DND-41 (cell line): ENCODE measurements around the gene SLC30A7.

ENCODE experiments used
- EZH2 ChIP-seq: IDR thresholded peaks from 3 replicates; pipeline ENCODE4 v1.6.1; 2012; ENCODE audit warnings: borderline replicate concordance, low read depth, mild to moderate bottlenecking, moderate library complexity, low read length, inconsistent platforms; ENCODE audit not compliant: severe bottlenecking
- TF ChIP-seq, protein P1 (sequence below): IDR thresholded peaks from 2 replicates; pipeline ENCODE4 v1.5.1; 2012; ENCODE audit warnings: borderline replicate concordance, low read length, moderate library complexity, mild to moderate bottlenecking; ENCODE audit not compliant: poor library complexity, severe bottlenecking; ENCODE audit errors: extremely low read depth

DNA sequence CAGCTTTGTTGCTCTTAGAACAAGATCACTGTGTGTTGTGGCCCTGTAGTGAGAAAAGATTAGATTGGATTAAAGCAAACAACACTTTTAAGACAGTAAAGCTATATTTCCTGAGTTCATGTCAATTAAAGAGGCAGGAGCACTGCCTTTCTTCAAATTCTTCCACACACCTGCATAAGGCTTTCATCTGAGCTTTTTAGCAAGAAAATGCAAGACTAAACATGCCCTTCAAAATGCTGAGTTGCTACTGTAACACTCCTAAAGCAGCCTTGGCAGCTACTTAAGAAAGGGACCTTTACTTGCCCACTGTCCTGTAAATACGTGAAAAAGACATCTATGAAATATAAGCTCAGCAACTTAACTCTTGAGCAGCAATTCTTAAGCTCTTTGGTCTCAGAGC is 117.9 kb downstream of the SLC30A7 start:
- TF ChIP-seq, protein P1, sequence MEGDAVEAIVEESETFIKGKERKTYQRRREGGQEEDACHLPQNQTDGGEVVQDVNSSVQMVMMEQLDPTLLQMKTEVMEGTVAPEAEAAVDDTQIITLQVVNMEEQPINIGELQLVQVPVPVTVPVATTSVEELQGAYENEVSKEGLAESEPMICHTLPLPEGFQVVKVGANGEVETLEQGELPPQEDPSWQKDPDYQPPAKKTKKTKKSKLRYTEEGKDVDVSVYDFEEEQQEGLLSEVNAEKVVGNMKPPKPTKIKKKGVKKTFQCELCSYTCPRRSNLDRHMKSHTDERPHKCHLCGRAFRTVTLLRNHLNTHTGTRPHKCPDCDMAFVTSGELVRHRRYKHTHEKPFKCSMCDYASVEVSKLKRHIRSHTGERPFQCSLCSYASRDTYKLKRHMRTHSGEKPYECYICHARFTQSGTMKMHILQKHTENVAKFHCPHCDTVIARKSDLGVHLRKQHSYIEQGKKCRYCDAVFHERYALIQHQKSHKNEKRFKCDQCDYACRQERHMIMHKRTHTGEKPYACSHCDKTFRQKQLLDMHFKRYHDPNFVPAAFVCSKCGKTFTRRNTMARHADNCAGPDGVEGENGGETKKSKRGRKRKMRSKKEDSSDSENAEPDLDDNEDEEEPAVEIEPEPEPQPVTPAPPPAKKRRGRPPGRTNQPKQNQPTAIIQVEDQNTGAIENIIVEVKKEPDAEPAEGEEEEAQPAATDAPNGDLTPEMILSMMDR: no peak
- no peak for TF ChIP-seq EZH2
